Measurements from ENCODE around the gene CLUH.

Gene CLUH

GRCh38 chr17:2734939-2735338 lies 23.4 kb upstream of the CLUH start:
- H3K4me1 ChIP-seq (ENCODE audit: insufficient read depth, low read length, poor library complexity, severe bottlenecking), result no peaks in the 10 kb centered on the region
- H4K20me1 ChIP-seq (ENCODE audit: insufficient read depth, low read length, poor library complexity, severe bottlenecking), result no peaks in the 10 kb centered on the region
- H3K9me2 ChIP-seq (replicated peaks; ENCODE audit: low read depth, low read length), result no peaks in the 10 kb centered on the region
- no peaks in the 10 kb centered on the region for H3K27me3 ChIP-seq (ENCODE audit: insufficient read depth, low read length, poor library complexity, severe bottlenecking)
- no peaks in the 10 kb centered on the region for H3F3A ChIP-seq (ENCODE audit: low read depth)
- no peaks in the 10 kb centered on the region for H3K9me3 ChIP-seq (ENCODE audit: insufficient read depth, low read depth, low read length)
- H3K4me3 ChIP-seq (ENCODE audit: low read length, poor library complexity, severe bottlenecking), result no peak overlapping the region
- H2AFZ ChIP-seq (ENCODE audit: low read length), result no peak overlapping the region
- no peaks in the 10 kb centered on the region for H3K79me2 ChIP-seq (ENCODE audit: insufficient read depth, low read length)
- H3K4me2 ChIP-seq (ENCODE audit: low read depth, low read length, poor library complexity, severe bottlenecking), result no peak overlapping the region
- TF ChIP-seq EZH2phosphoT487 (IDR thresholded peaks at IDR 0.05; ENCODE audit: borderline replicate concordance), result no peak
- TF ChIP-seq, protein P1, sequence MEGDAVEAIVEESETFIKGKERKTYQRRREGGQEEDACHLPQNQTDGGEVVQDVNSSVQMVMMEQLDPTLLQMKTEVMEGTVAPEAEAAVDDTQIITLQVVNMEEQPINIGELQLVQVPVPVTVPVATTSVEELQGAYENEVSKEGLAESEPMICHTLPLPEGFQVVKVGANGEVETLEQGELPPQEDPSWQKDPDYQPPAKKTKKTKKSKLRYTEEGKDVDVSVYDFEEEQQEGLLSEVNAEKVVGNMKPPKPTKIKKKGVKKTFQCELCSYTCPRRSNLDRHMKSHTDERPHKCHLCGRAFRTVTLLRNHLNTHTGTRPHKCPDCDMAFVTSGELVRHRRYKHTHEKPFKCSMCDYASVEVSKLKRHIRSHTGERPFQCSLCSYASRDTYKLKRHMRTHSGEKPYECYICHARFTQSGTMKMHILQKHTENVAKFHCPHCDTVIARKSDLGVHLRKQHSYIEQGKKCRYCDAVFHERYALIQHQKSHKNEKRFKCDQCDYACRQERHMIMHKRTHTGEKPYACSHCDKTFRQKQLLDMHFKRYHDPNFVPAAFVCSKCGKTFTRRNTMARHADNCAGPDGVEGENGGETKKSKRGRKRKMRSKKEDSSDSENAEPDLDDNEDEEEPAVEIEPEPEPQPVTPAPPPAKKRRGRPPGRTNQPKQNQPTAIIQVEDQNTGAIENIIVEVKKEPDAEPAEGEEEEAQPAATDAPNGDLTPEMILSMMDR (conservative IDR thresholded peaks at IDR 0.05; ENCODE audit: low read length), result no peak
- H3K9ac ChIP-seq (ENCODE audit: low read depth, low read length, poor library complexity, severe bottlenecking), result no peak overlapping the region
- H3K36me3 ChIP-seq (ENCODE audit: insufficient read depth, low read length), result no peaks in the 10 kb centered on the region

GRCh38 chr17:2731807-2732206 lies 20.2 kb upstream of the CLUH start:
- H3K4me2 ChIP-seq (ENCODE audit: low read depth, low read length, poor library complexity, severe bottlenecking), result no peak overlapping the region
- no peaks in the 10 kb centered on the region for H4K20me1 ChIP-seq (ENCODE audit: insufficient read depth, low read length, poor library complexity, severe bottlenecking)
- H2AFZ ChIP-seq (ENCODE audit: low read length), result no peak overlapping the region
- no peaks in the 10 kb centered on the region for H3K36me3 ChIP-seq (ENCODE audit: insufficient read depth, low read length)
- no peaks in the 10 kb centered on the region for H3K27me3 ChIP-seq (ENCODE audit: insufficient read depth, low read length, poor library complexity, severe bottlenecking)
- TF ChIP-seq EZH2phosphoT487 (IDR thresholded peaks at IDR 0.05; ENCODE audit: borderline replicate concordance), result no peak
- TF ChIP-seq, protein P1 (conservative IDR thresholded peaks at IDR 0.05; ENCODE audit: low read length), result no peak
- no peak overlapping the region for H3K4me3 ChIP-seq (ENCODE audit: low read length, poor library complexity, severe bottlenecking)
- no peaks in the 10 kb centered on the region for H3K9me2 ChIP-seq (replicated peaks; ENCODE audit: low read depth, low read length)
- no peak overlapping the region for H3K9ac ChIP-seq (ENCODE audit: low read depth, low read length, poor library complexity, severe bottlenecking)
- no peaks in the 10 kb centered on the region for H3K4me1 ChIP-seq (ENCODE audit: insufficient read depth, low read length, poor library complexity, severe bottlenecking)
- H3F3A ChIP-seq (ENCODE audit: low read depth), result no peaks in the 10 kb centered on the region
- no peaks in the 10 kb centered on the region for H3K79me2 ChIP-seq (ENCODE audit: insufficient read depth, low read length)
- H3K9me3 ChIP-seq (ENCODE audit: insufficient read depth, low read depth, low read length), result no peaks in the 10 kb centered on the region

GRCh38 chr17:2730764-2731353 lies 19.3 kb upstream of the CLUH start:
- H2AFZ ChIP-seq (ENCODE audit: low read length), result no peak overlapping the region
- H3K9me2 ChIP-seq (replicated peaks; ENCODE audit: low read depth, low read length), result no peaks in the 10 kb centered on the region
- no peak overlapping the region for H3K4me3 ChIP-seq (ENCODE audit: low read length, poor library complexity, severe bottlenecking)
- no peaks in the 10 kb centered on the region for H3K9me3 ChIP-seq (ENCODE audit: insufficient read depth, low read depth, low read length)
- TF ChIP-seq, protein P1 (conservative IDR thresholded peaks at IDR 0.05; ENCODE audit: low read length), result no peak
- TF ChIP-seq EZH2phosphoT487 (IDR thresholded peaks at IDR 0.05; ENCODE audit: borderline replicate concordance), result no peak
- no peaks in the 10 kb centered on the region for H3K27me3 ChIP-seq (ENCODE audit: insufficient read depth, low read length, poor library complexity, severe bottlenecking)
- H3K36me3 ChIP-seq (ENCODE audit: insufficient read depth, low read length), result no peaks in the 10 kb centered on the region
- no peak overlapping the region for H3K4me2 ChIP-seq (ENCODE audit: low read depth, low read length, poor library complexity, severe bottlenecking)
- H3K79me2 ChIP-seq (ENCODE audit: insufficient read depth, low read length), result no peaks in the 10 kb centered on the region
- H3K4me1 ChIP-seq (ENCODE audit: insufficient read depth, low read length, poor library complexity, severe bottlenecking), result no peaks in the 10 kb centered on the region
- H3F3A ChIP-seq (ENCODE audit: low read depth), result no peaks in the 10 kb centered on the region
- H4K20me1 ChIP-seq (ENCODE audit: insufficient read depth, low read length, poor library complexity, severe bottlenecking), result no peaks in the 10 kb centered on the region
- H3K9ac ChIP-seq (ENCODE audit: low read depth, low read length, poor library complexity, severe bottlenecking), result no peak overlapping the region
